Choroid plexus epithelial cell (primary cell): ENCODE data around the gene ADCY10.

Experiments
- DNase-seq: peaks from one replicate; pipeline ENCODE4 v3.0.0-alpha.2; 2010; ENCODE audit warnings: low read depth
- H3K4me3 ChIP-seq: 2 replicates; pipeline ENCODE4 v1.5.1; 2011; ENCODE audit warnings: low read depth, mild to moderate bottlenecking, control low read depth, low read length, moderate library complexity
- TF ChIP-seq, protein P1 (sequence below): conservative IDR thresholded peaks from 2 replicates; pipeline ENCODE4 v1.5.1; 2011; ENCODE audit warnings: low read depth, mild to moderate bottlenecking, control low read depth, inconsistent platforms, low read length, moderate library complexity

Gene ADCY10

DNA sequence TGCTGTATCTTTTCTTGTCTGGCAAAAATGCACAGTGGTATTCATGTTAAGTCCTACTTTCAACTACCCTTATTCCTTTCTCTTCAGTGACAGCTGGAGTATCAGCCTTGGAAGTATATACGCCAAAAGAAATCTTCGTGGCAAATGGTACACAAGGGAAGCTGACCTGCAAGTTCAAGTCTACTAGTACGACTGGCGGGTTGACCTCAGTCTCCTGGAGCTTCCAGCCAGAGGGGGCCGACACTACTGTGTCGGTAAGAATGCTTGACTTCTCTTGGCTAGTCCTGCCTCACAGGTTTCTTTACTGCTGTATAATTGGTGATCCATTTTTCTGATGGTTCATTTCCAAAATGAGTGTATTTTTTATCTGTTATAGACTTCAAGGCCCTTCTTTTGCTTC, 148.4 kb downstream of the ADCY10 start:
- DNase-seq = no peak
- no peak overlapping the region for H3K4me3 ChIP-seq
- TF ChIP-seq, protein P1, sequence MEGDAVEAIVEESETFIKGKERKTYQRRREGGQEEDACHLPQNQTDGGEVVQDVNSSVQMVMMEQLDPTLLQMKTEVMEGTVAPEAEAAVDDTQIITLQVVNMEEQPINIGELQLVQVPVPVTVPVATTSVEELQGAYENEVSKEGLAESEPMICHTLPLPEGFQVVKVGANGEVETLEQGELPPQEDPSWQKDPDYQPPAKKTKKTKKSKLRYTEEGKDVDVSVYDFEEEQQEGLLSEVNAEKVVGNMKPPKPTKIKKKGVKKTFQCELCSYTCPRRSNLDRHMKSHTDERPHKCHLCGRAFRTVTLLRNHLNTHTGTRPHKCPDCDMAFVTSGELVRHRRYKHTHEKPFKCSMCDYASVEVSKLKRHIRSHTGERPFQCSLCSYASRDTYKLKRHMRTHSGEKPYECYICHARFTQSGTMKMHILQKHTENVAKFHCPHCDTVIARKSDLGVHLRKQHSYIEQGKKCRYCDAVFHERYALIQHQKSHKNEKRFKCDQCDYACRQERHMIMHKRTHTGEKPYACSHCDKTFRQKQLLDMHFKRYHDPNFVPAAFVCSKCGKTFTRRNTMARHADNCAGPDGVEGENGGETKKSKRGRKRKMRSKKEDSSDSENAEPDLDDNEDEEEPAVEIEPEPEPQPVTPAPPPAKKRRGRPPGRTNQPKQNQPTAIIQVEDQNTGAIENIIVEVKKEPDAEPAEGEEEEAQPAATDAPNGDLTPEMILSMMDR = no peak

DNA sequence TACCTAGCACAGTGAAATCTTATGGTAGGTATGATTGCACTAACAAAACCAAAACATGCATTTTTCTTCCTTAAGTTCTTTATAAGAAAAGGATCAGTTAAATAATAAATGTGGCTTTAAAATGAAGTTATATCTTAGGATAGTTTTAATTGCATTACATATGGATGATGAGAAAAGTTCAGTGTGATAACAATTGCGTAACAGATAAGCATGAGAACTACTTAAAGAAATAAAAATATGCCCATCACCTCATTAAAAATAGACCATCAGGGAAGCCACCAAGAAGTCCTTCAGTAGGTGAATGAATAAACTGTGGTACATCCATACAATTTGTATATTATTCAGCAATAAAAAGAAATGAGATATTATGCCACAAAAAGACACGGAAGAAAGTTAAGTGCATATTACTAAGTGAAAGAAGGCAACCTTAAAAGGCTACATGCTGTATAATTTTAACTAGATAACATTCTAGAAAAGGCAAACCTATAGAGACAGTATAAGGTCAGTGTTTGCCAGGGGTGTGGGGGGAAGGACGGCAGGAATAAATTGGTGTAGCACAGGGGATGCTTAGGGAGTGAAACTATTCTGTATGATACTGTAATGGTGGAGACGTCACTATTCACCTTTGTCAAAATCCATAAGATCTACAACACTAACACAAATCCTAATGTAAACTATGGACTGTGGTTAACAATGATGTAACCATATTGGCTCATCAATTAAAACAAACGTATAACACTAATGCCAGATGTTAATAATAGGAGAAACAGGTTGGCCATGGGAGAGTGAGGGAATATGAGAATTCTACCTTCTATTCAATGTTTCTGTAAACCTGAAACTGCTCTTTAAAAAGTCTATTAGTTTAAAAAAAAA, 149.2 kb downstream of the ADCY10 start:
- no peak overlapping the region for H3K4me3 ChIP-seq
- no peak for DNase-seq
- TF ChIP-seq, protein P1 = no peak

DNA sequence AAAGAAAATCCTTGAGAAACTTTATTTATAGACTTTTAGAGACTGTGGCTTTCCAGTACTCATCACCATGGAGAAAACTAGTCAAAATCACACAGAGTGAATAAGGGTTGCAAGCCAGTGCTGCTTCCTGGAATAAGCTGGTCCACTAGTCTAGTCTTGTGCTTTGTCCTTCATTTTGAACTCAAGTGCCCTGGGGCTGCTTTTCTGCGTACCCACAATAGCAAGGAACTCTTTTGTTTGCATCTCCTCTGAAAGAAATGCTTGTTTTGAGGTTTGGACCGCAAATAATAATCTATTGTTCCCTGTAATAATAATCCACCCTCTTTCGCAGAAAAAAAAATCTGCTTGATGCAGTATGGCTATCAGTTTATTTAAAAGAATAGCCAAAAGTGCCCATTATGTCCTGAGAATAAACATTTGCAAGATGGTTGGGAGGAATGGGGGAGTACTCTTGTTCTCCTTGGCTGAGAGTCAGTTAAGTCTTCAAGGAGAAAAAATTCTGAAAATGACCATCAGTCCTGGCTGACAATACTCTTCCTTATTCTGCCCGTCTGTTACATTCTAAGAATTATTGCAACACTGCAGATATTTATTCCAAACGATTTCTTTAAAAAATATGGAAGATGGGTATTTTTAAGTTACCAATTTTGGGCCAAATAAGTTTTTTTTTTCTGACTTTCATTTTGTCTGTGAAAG, 150.3 kb downstream of the ADCY10 start:
- DNase-seq = no peak
- TF ChIP-seq, protein P1 = no peak
- H3K4me3 ChIP-seq = no peak overlapping the region

GRCh38 chr1:167762061-167762746, 151.7 kb downstream of the ADCY10 start:
- no peak overlapping the region for H3K4me3 ChIP-seq
- TF ChIP-seq, protein P1 = no peak
- DNase-seq = no peak

- no peak for DNase-seq
- TF ChIP-seq, protein P1 = no peak
Measured at GRCh38 chr1:167761400-167761799, 152.5 kb downstream of the ADCY10 start.

More at GRCh38 chr1:167761400-167761799, 152.5 kb downstream of the ADCY10 start:
- no peak overlapping the region for H3K4me3 ChIP-seq
